Sigmoid colon (tissue), 7 donors: ENCODE data around the gene RNF26. TPM values are rescaled to one million over a fixed set of nuclear protein-coding genes. Genes with fewer than 3 reads are reported as not detected.

Experiments used
- DNase-seq: peaks from one replicate; pipeline ENCODE4 v3.0.0-alpha.2; 2019
- H3K27ac ChIP-seq, 4 donors: fragments of 200-600 bp; sonication (generic); one replicate each; pipeline ENCODE4 v1.5.1; 2016 to 2019; ENCODE audit warnings: mild to moderate bottlenecking in 1 of 4
- H3K27me3 ChIP-seq, 3 donors: fragments of 200-600 bp; sonication (generic); one replicate each; pipeline ENCODE4 v1.5.1; 2019; ENCODE audit warnings: mild to moderate bottlenecking in 1 of 3
- H3K36me3 ChIP-seq, 4 donors: fragments of 200-600 bp; sonication (generic); one replicate each; pipeline ENCODE4 v1.5.1; 2016 to 2019
- H3K4me1 ChIP-seq, 4 donors: fragments of 200-600 bp; sonication (generic); one replicate each; pipeline ENCODE4 v1.5.1; 2017 to 2019
- H3K4me3 ChIP-seq, 4 donors: fragments of 200-600 bp; sonication (generic); one replicate each; pipeline ENCODE4 v1.5.1; 2017 to 2019; ENCODE audit warnings: mild to moderate bottlenecking in 2 of 4, moderate library complexity in 1 of 4
- H3K9me3 ChIP-seq, 4 donors: fragments of 200-600 bp in 3 of 4; sonication (generic) in 3 of 4; one replicate each; pipeline versions ENCODE4 v1.5.1 to v1.6.1; 2013 to 2019
- CTCF ChIP-seq, 4 experiments: fragments of 450-650 bp in 3 of 4; fragments of 200-600 bp in 1 of 4; IDR thresholded peaks; one replicate each; pipeline ENCODE4 v1.5.1; 2016 to 2019; ENCODE audit warnings: antibody characterized with exemption in 4 of 4, mild to moderate bottlenecking in 3 of 4, moderate library complexity in 2 of 4
- EP300 ChIP-seq, 4 donors: sonication (generic); formaldehyde crosslinking; IDR thresholded peaks; one replicate each; pipeline ENCODE4 v1.6.1; 2017; ENCODE audit warnings: antibody characterized with exemption in 4 of 4
- POLR2A ChIP-seq, 2 donors: fragments of 450-650 bp; IDR thresholded peaks; one replicate each; pipeline ENCODE4 v1.6.1; 2016; ENCODE audit warnings: antibody characterized with exemption in 2 of 2, mild to moderate bottlenecking in 2 of 2, moderate library complexity in 2 of 2
- POLR2AphosphoS5 ChIP-seq, 4 donors: sonication (generic); formaldehyde crosslinking; IDR thresholded peaks; one replicate each; pipeline ENCODE4 v1.6.1; 2017; ENCODE audit warnings: antibody characterized with exemption in 4 of 4
- WGBS, 2 donors: extraction: QIAGEN DNeasy Blood & Tissue Kit; methylation state at CpG; one replicate each; pipeline ENCODE4 v1.1.7; 2013; 5-methylcytosine and 5-hydroxymethylcytosine counted together
- intact Hi-C: fragments of 100-400 bp; cut with DNase I; formaldehyde crosslinking; loops from one replicate; pipeline ENCODE4 v1.15.1; 2023
- polyA plus RNA-seq, 3 donors: library from polyadenylated mRNA; stranded (reverse); fragments of 200-250 nt; gene quantifications; one replicate each; pipeline ENCODE4 v1.2.3, GENCODE V29; 2013
- total RNA-seq, 4 donors: library from RNA; depleted of rRNA; stranded (reverse); fragments of >200 nt; gene quantifications; one replicate each; pipeline ENCODE4 v1.1.0, GENCODE V29; 2016
- donor health status: healthy with polysubstance abuse.
- donor health status: Bipolar disorder and iron deficiency.
- donor health status: healthy.

Gene RNF26
- total and polyA plus RNA-seq, 7 donors: 6.2 to 26.1 (median 10.7) TPM

- 70 to 71% methylated on average over 2 of the region's 2 CpGs for WGBS, 2 donors
- Histone ChIP-seq H3K9me3 (no peaks in the 10 kb centered on the region), H3K4me1 (peaks cover 0 to 4% (median 0%) of the 10 kb centered on the region in 4 donors), H3K27ac (peak overlapping the region in 1 of 4 donors; percentile 28), H3K4me3 (no peak overlapping the region), H3K36me3 (no peaks in the 10 kb centered on the region), H3K27me3 (no peaks in the 10 kb centered on the region)
- intact Hi-C loops: no loop called here
- TF ChIP-seq EP300 (IDR thresholded peaks at IDR 0.05): no peak
- peak in 1 of 4 donors; percentile 28 for TF ChIP-seq POLR2AphosphoS5 (IDR thresholded peaks at IDR 0.05)
- no peak for TF ChIP-seq POLR2A (IDR thresholded peaks at IDR 0.05)
- no peak for TF ChIP-seq CTCF (IDR thresholded peaks at IDR 0.05)
- DNase-seq: no peak
These were observed 12.9 kb downstream of the RNF26 start for GRCh38 chr11:119347242-119347641.

- intact Hi-C loops: no loop called here
- Histone ChIP-seq H3K27ac (no peak overlapping the region), H3K27me3 (no peaks in the 10 kb centered on the region), H3K4me3 (no peak overlapping the region), H3K36me3 (no peaks in the 10 kb centered on the region), H3K9me3 (no peaks in the 10 kb centered on the region), H3K4me1 (peaks cover 0 to 5% (median 4%) of the 10 kb centered on the region in 4 donors)
- WGBS, 2 donors: 67 to 80% methylated on average over 16 of the region's 16 CpGs
- DNase-seq: no peak
- no peak for TF ChIP-seq EP300 (IDR thresholded peaks at IDR 0.05)
- TF ChIP-seq POLR2A (IDR thresholded peaks at IDR 0.05): no peak
- TF ChIP-seq POLR2AphosphoS5 (IDR thresholded peaks at IDR 0.05): no peak
- no peak for TF ChIP-seq CTCF (IDR thresholded peaks at IDR 0.05)
These were observed 13.7 kb downstream of the RNF26 start for GRCh38 chr11:119347940-119348605.

- DNase-seq: no peak
- Histone ChIP-seq H3K4me3 (no peak overlapping the region), H3K27ac (no peak overlapping the region), H3K36me3 (no peaks in the 10 kb centered on the region), H3K27me3 (no peaks in the 10 kb centered on the region), H3K9me3 (no peaks in the 10 kb centered on the region), H3K4me1 (peaks cover 0 to 5% (median 4%) of the 10 kb centered on the region in 4 donors)
- no peak for TF ChIP-seq POLR2A (IDR thresholded peaks at IDR 0.05)
- TF ChIP-seq CTCF (IDR thresholded peaks at IDR 0.05): no peak
- no peak for TF ChIP-seq EP300 (IDR thresholded peaks at IDR 0.05)
- TF ChIP-seq POLR2AphosphoS5 (IDR thresholded peaks at IDR 0.05): no peak
- 72 to 76% methylated on average over 6 of the region's 6 CpGs for WGBS, 2 donors
- intact Hi-C loops: no loop called here
These were observed 16.0 kb downstream of the RNF26 start for GRCh38 chr11:119350302-119350701.

GRCh38 chr11:119351232-119351631 is 16.9 kb downstream of the RNF26 start:
- no peak overlapping the region for H3K4me3 ChIP-seq

More at GRCh38 chr11:119351232-119351631, 16.9 kb downstream of the RNF26 start:
- Histone ChIP-seq H3K27ac (no peak overlapping the region), H3K9me3 (no peaks in the 10 kb centered on the region), H3K27me3 (no peaks in the 10 kb centered on the region), H3K36me3 (no peaks in the 10 kb centered on the region), H3K4me1 (peaks cover 0 to 9% (median 7%) of the 10 kb centered on the region in 4 donors)
- DNase-seq: no peak
- intact Hi-C loops: no loop called here
- TF ChIP-seq POLR2A (IDR thresholded peaks at IDR 0.05) (no peak), POLR2AphosphoS5 (IDR thresholded peaks at IDR 0.05) (no peak), EP300 (IDR thresholded peaks at IDR 0.05) (no peak), CTCF (IDR thresholded peaks at IDR 0.05) (no peak)
- 66 to 73% methylated on average over 2 of the region's 2 CpGs for WGBS, 2 donors
